AG08396 (cell line): Measurements from ENCODE around the gene DNLZ.

Source experiments
- DNase-seq: peaks from one replicate; pipeline ENCODE4 v3.0.0; 2012; ENCODE audit warnings: low spot score, mixed read lengths

DNLZ gene

GRCh38 chr9:136376457-136376856 is 12.9 kb upstream of the DNLZ start:
- DNase-seq = no peak

- no peak for DNase-seq
Measured at GRCh38 chr9:136375096-136375495, 11.6 kb upstream of the DNLZ start.

GRCh38 chr9:136374183-136374575 is 10.6 kb upstream of the DNLZ start:
- no peak for DNase-seq

- DNase-seq = no peak
Measured at GRCh38 chr9:136373300-136374182, 10.0 kb upstream of the DNLZ start, which contains the start of gene CARD9. CARD9 (minus strand) TSS chr9:136373669; CDS start chr9:136372078, 1,591 bp downstream.

GRCh38 chr9:136372561-136373299 is 9.2 kb upstream of the DNLZ start:
- DNase-seq = peak; percentile 89

GRCh38 chr9:136372006-136372405 is 8.5 kb upstream of the DNLZ start:
- DNase-seq = no peak

GRCh38 chr9:136371533-136371880 is 8.0 kb upstream of the DNLZ start:
- no peak for DNase-seq

- DNase-seq = peak; percentile 67
Measured at GRCh38 chr9:136370687-136371532, 7.4 kb upstream of the DNLZ start.

- DNase-seq = no peak
Measured at GRCh38 chr9:136370037-136370436, 6.5 kb upstream of the DNLZ start.

GRCh38 chr9:136368190-136368589 is 4.6 kb upstream of the DNLZ start:
- no peak for DNase-seq

GRCh38 chr9:136367296-136368145 is 4.0 kb upstream of the DNLZ start:
- no peak for DNase-seq

- no peak for DNase-seq
Measured at GRCh38 chr9:136366826-136367225, 3.3 kb upstream of the DNLZ start.

GRCh38 chr9:136365775-136366222 is 2.3 kb upstream of the DNLZ start:
- no peak for DNase-seq

- DNase-seq = no peak
Measured at GRCh38 chr9:136364942-136365774, 1.6 kb upstream of the DNLZ start.

GRCh38 chr9:136363949-136364748 is 605 bp upstream of the DNLZ start:
- DNase-seq = no peak

- no peak for DNase-seq
Measured at GRCh38 chr9:136362450-136362784, 1.1 kb downstream of the DNLZ start.

GRCh38 chr9:136361754-136362449 is 1.6 kb downstream of the DNLZ start:
- DNase-seq = no peak

GRCh38 chr9:136361047-136361753 is 2.3 kb downstream of the DNLZ start:
- DNase-seq = peak; percentile 65
